K562 (cell line): ENCODE data around the gene PURA. TPM values are rescaled to one million over a fixed set of nuclear protein-coding genes. Genes with fewer than 3 reads are reported as not detected.

Experiments
- ATAC-seq: fragments of 200-7000 bp; cut with Tn5 transposase; 3 replicates; pipeline ENCODE4 v1.9.1; 2020; ENCODE audit warnings: moderate library complexity
- BruUV-seq: library from RNA; stranded (reverse); fragments of 400-500 nt; replicated peaks from 2 replicates; lab custom pipeline; 2021; lab: Mats Ljungman, UMichigan
- CTCF ChIA-PET: fragments of 300-600 bp; formaldehyde crosslinking; extraction: SDS; loops from one replicate; lab custom pipeline; 2021; ENCODE audit warnings: low intra/inter-chr PET ratio; lab: Yijun Ruan, JAX
- POLR2A ChIA-PET: fragments of 300-600, 350-650 bp; sonication (Branson Sonifier 250); formaldehyde crosslinking; extraction: SDS; loops from one replicate; lab custom pipeline; 2021; ENCODE audit warnings: antibody characterized with exemption, inconsistent platforms; lab: Yijun Ruan, JAX
- DNase-seq, 4 experiments: peaks; one replicate each; pipeline versions ENCODE4 v3.0.0 to v3.0.0-alpha.2; 2011 to 2018; ENCODE audit warnings: low spot score in 3 of 4, mixed read lengths in 3 of 4; ENCODE audit errors: extremely low read depth in 1 of 4
- FAIRE-seq: peaks from 2 replicates; lab custom pipeline; 2011; peaks lifted over from hg19 to GRCh38; lab: Jason Lieb, UNC
- H2AFZ ChIP-seq: 2 replicates; pipeline ENCODE4 v1.6.0; 2011; ENCODE audit warnings: low read depth, low read length, control low read depth, inconsistent platforms
- H3K27ac ChIP-seq: fragments of 200-600 bp; 3 replicates; pipeline ENCODE4 v1.8.0; 2011; ENCODE audit warnings: low read depth, mild to moderate bottlenecking, control low read depth, inconsistent platforms, low read length, moderate library complexity, mixed read lengths; ENCODE audit errors: extremely low read depth
- H3K27me3 ChIP-seq, 2 experiments: fragments of 300-600 bp in 1 of 2; 2 replicates in 1 of 2; 3 replicates in 1 of 2; pipeline versions ENCODE4 v1.6.0 to v1.8.0; 2011; ENCODE audit warnings: inconsistent platforms in 2 of 2, low read length in 2 of 2, mild to moderate bottlenecking in 1 of 2, mixed read lengths in 1 of 2, moderate library complexity in 1 of 2; ENCODE audit not compliant: control insufficient read depth in 2 of 2, insufficient read depth in 2 of 2
- H3K36me3 ChIP-seq: fragments of 300-600 bp; 3 replicates; pipeline ENCODE4 v1.8.0; 2011; ENCODE audit warnings: mild to moderate bottlenecking, low read length, inconsistent platforms; ENCODE audit not compliant: control insufficient read depth, insufficient read depth
- H3K4me1 ChIP-seq, 2 experiments: fragments of 200-600 bp in 1 of 2; replicated peaks in 1 of 2; 2 replicates in 1 of 2; 3 replicates in 1 of 2; pipeline versions ENCODE4 v1.5.1 to v1.8.0; 2011; ENCODE audit warnings: inconsistent platforms in 2 of 2, low read length in 2 of 2, mild to moderate bottlenecking in 1 of 2, mixed read lengths in 1 of 2, moderate library complexity in 1 of 2; ENCODE audit not compliant: control insufficient read depth in 2 of 2, insufficient read depth in 2 of 2
- H3K4me2 ChIP-seq: 2 replicates; pipeline ENCODE4 v1.6.1; 2011; ENCODE audit warnings: low read length, control low read depth, inconsistent platforms, mixed read lengths; ENCODE audit not compliant: insufficient read depth
- H3K4me3 ChIP-seq: fragments of 200-600 bp; sonication (generic), shearing (Covaris generic); 2 replicates; pipeline ENCODE4 v1.5.1; 2016; ENCODE audit warnings: control low read depth, inconsistent platforms
- H3K79me2 ChIP-seq: fragments of 200-600 bp; 3 replicates; pipeline ENCODE4 v1.8.0; 2011; ENCODE audit warnings: low read length, inconsistent platforms; ENCODE audit not compliant: control insufficient read depth, insufficient read depth
- H3K9ac ChIP-seq, 2 experiments: 2 replicates each; pipeline versions ENCODE4 v1.6.0 to v1.6.1; 2011; ENCODE audit warnings: low read depth in 2 of 2, low read length in 2 of 2, control low read depth in 1 of 2, inconsistent platforms in 1 of 2, mild to moderate bottlenecking in 1 of 2, mixed read lengths in 1 of 2; ENCODE audit not compliant: insufficient read depth in 1 of 2
- H3K9me1 ChIP-seq: one replicate; pipeline ENCODE4 v1.6.0; 2011; ENCODE audit warnings: inconsistent platforms, mild to moderate bottlenecking, low read length, moderate library complexity; ENCODE audit not compliant: control insufficient read depth, insufficient read depth
- H3K9me3 ChIP-seq: replicated peaks from 2 replicates; pipeline ENCODE4 v1.5.1; 2011; ENCODE audit warnings: low read depth, low read length, inconsistent platforms; ENCODE audit not compliant: control insufficient read depth, insufficient read depth
- H4K20me1 ChIP-seq: replicated peaks from 2 replicates; pipeline ENCODE4 v1.6.1; 2011; ENCODE audit warnings: low read length, inconsistent platforms, mixed read lengths; ENCODE audit not compliant: control insufficient read depth, insufficient read depth
- EGR1 ChIP-seq: fragments of 450-650 bp; conservative IDR thresholded peaks from 2 replicates; pipeline ENCODE4 v1.6.1; 2017; ENCODE audit warnings: mild to moderate bottlenecking
- ETV1 ChIP-seq: fragments of 450-650 bp; conservative IDR thresholded peaks from 2 replicates; pipeline ENCODE4 v1.6.1; 2016; ENCODE audit warnings: missing genetic modification characterization, control low read depth, low read depth, missing compliant biosample characterization
- LARP7 ChIP-seq: fragments of 450-650 bp; IDR thresholded peaks from 2 replicates; pipeline ENCODE4 v1.6.1; 2016
- NCOA2 ChIP-seq, 2 experiments: fragments of 450-650 bp; IDR thresholded peaks; 2 replicates each; pipeline ENCODE4 v1.6.1; 2018; ENCODE audit warnings: mild to moderate bottlenecking in 2 of 2, moderate library complexity in 1 of 2; ENCODE audit not compliant: partially characterized antibody in 2 of 2
- RAD21 ChIP-seq, 2 experiments: fragments of 250-450 bp in 1 of 2; fragments of 450-650 bp in 1 of 2; sonication (Bioruptor Pico) in 1 of 2; formaldehyde crosslinking in 1 of 2; IDR thresholded peaks in 1 of 2; conservative IDR thresholded peaks in 1 of 2; 2 replicates each; pipeline versions ENCODE4 v1.4.0 to v1.8.0; 2020 to 2022; ENCODE audit warnings: mild to moderate bottlenecking in 2 of 2, moderate library complexity in 1 of 2
- SMARCC2 ChIP-seq: fragments of 450-650 bp; IDR thresholded peaks from 2 replicates; pipeline ENCODE4 v1.6.1; 2017; ENCODE audit warnings: antibody characterized with exemption, moderate library complexity, mild to moderate bottlenecking, low read depth
- ZBTB40 ChIP-seq, 2 experiments: fragments of 450-650 bp in 1 of 2; sonication (generic) in 1 of 2; formaldehyde crosslinking in 1 of 2; IDR thresholded peaks; 2 replicates each; pipeline versions ENCODE4 v1.7.1 to v1.9.0; 2016 to 2022; ENCODE audit warnings: inconsistent platforms in 1 of 2, mild to moderate bottlenecking in 1 of 2, missing genetic modification reagents in 1 of 2
- ZNF263 ChIP-seq: sonication (generic); formaldehyde crosslinking; IDR thresholded peaks from 2 replicates; pipeline ENCODE4 v1.8.0; 2022; ENCODE audit warnings: mild to moderate bottlenecking, missing genetic modification reagents, borderline replicate concordance
- ZNF76 ChIP-seq: fragments of 250-450 bp; sonication (Bioruptor Pico); IDR thresholded peaks from 2 replicates; pipeline ENCODE4 v1.4.0; 2020; ENCODE audit warnings: mild to moderate bottlenecking, moderate library complexity, borderline replicate concordance
- WGBS: fragments of 100-300 bp; shearing (Covaris generic); methylation state at CpG from one replicate; pipeline ENCODE4 v1.1.6; 2016; ENCODE audit warnings: low coverage, mixed read lengths; ENCODE audit not compliant: insufficient coverage; ENCODE audit errors: missing lambda C conversion rate; 5-methylcytosine and 5-hydroxymethylcytosine counted together
- in situ Hi-C: fragments of 300-500 bp; cut with MboI; formaldehyde crosslinking; loops from 4 replicates; pipeline ENCODE4 v1.15.0; 2018; ENCODE audit warnings: inconsistent platforms, mixed read lengths
- intact Hi-C: fragments of 100-400 bp; cut with micrococcal nuclease; formaldehyde crosslinking; loops from 2 replicates; pipeline ENCODE4 v1.14.2; 2022
- polyA plus RNA-seq, 8 experiments: library from polyadenylated mRNA; depleted of rRNA in 4 of 8; stranded (reverse) in 5 of 8; unstranded in 3 of 8; fragments of >200 nt; fragmentation: Nextera tagmentation in 2 of 8; fragmentation: Illumina TruSeq in 1 of 8; extraction: Ambion mirVana in 2 of 8; extraction: Trizol in 1 of 8; gene quantifications; 2 replicates each; pipeline versions ENCODE4 v1.2.1 to v1.2.3, GENCODE V29; 2011 to 2014; ENCODE audit warnings: inconsistent platforms in 1 of 8, missing spikeins in 1 of 8
- total RNA-seq, 7 experiments: library from RNA; depleted of rRNA in 6 of 7; stranded (reverse); fragments of >200 nt in 6 of 7; fragmentation: Illumina TruSeq in 2 of 7; extraction: Trizol in 2 of 7; gene quantifications; 2 replicates each; pipeline versions ENCODE4 v1.2.1 to v1.2.3, GENCODE V29; 2011 to 2021; ENCODE audit warnings: low replicate concordance in 1 of 7

PURA gene
- total and polyA plus RNA-seq, 9 of the 15 experiments (the other 6 are each of a cell fraction or from before 2014, with no cell fraction given) = 3.2 to 11.1 (median 5.4) TPM

DNA sequence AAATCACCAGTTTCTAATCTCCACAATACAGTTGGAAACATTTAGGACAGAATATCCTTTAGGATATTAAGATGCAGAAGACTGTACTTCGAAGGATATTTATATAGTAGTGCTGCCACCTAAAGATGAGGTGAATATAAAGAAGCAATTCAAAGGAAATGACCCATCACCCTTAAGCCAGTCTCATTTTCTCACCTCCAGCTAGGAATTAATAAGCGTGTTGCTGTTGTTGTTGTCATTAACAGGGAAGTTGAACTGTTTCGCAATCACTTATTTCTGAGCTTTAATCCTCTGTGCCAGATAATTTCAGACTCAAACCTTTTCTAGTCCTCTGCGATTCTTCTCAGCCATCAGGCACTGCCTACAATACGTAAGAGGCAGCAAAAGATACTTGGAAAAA, 7.8 kb upstream of the PURA start (continued):
- TF ChIP-seq SMARCC2 (no peak), ZNF76 (no peak), ETV1 (0 out of 2 replicates have a peak, but pooled peaks have one; percentile 8), RAD21 (CRISPR knock-in tag; conservative IDR thresholded peaks at IDR 0.05 in 1 of 2, IDR thresholded peaks at IDR 0.05 in 1 of 2) (0 out of 4 replicates have a peak, but pooled peaks have one; percentile 7 to 10)
- TF ChIP-seq, all 486 proteins: peak for 9

- Histone ChIP-seq H4K20me1 (no peaks in the 10 kb centered on the region), H3K4me2 (peak overlapping the region; percentile 89), H3K4me1 (peaks cover 10 to 21% of the 10 kb centered on the region in 2 experiments), H3K36me3 (no peaks in the 10 kb centered on the region), H3K9me3 (no peaks in the 10 kb centered on the region), H3K9me1 (no peaks in the 10 kb centered on the region), H2AFZ (peak overlapping the region; percentile 93), H3K27ac (peak overlapping the region; percentile 78), H3K9ac (peak overlapping the region; percentile 79 to 92), H3K79me2 (peaks cover 38% of the 10 kb centered on the region), H3K4me3 (peak overlapping the region; percentile 64), H3K27me3 (no peaks in the 10 kb centered on the region)
- in situ Hi-C loops (no loop called here), intact Hi-C loops (loop anchor here (2.0 kb wide), 1 partner anchor 50 kb away; no protein-coding TSS in a partner anchor)
- DNase-seq (no peak), ATAC-seq (no peak), FAIRE-seq (no peak)
- ChIA-PET POLR2A (interaction anchor here (0.6 to 1.8 kb wide), 9 partner anchors 9 to 614 kb away, joined by 3 to 7 read pairs (median 4); no protein-coding TSS in a partner anchor), CTCF (interaction anchor here (1.1 kb wide), 1 partner anchor 34 kb away, joined by 5 read pairs; no protein-coding TSS in a partner anchor)
- 48% methylated on average over 16 of the region's 16 CpGs for WGBS
- no TSS peak for BruUV-seq
- TF ChIP-seq SMARCC2 = peak; percentile 36; the same call in 1 of the 2 replicates
- TF ChIP-seq ZNF263 (CRISPR knock-in tag) = no peak
- no peak for TF ChIP-seq NCOA2 (IDR thresholded peaks at IDR 0.05; ENCODE audit: partially characterized antibody in 2 of 2)
- no peak for TF ChIP-seq ZBTB40 (IDR thresholded peaks at IDR 0.05)
- TF ChIP-seq ZBTB40 (CRISPR knock-in tag; IDR thresholded peaks at IDR 0.05) = no peak
- TF ChIP-seq LARP7 = no peak
- no peak for TF ChIP-seq EGR1
Observed at GRCh38 chr5:140106805-140107311, 7.1 kb upstream of the PURA start.
